SK-N-SH (cell line): ENCODE measurements around the gene LST1. TPM values are rescaled to one million over a fixed set of nuclear protein-coding genes. Genes with fewer than 3 reads are reported as not detected.

Source experiments
- CTCF ChIA-PET: fragments of 300-600, 350-600 bp; formaldehyde crosslinking; extraction: SDS; loops from one replicate; lab custom pipeline; 2021; lab: Yijun Ruan, JAX
- POLR2A ChIA-PET: fragments of 350-600 bp; sonication (Branson Sonifier 250); formaldehyde crosslinking; extraction: SDS; loops from one replicate; lab custom pipeline; 2020; ENCODE audit warnings: antibody characterized with exemption, inconsistent platforms; lab: Yijun Ruan, JAX
- DNase-seq: peaks from one replicate; pipeline ENCODE4 v3.0.0; 2012
- H2AFZ ChIP-seq: fragments of 200-600 bp; sonication (generic); 2 replicates; pipeline ENCODE4 v1.8.1; 2016; ENCODE audit warnings: antibody characterized with exemption, mild to moderate bottlenecking, low read depth
- H3F3A ChIP-seq: fragments of 200-600 bp; sonication (generic); replicated peaks from 2 replicates; pipeline ENCODE3; 2016; ENCODE audit warnings: antibody characterized with exemption, mild to moderate bottlenecking; ENCODE audit not compliant: insufficient read depth
- H3K27ac ChIP-seq, 2 experiments: fragments of 200-500 bp in 1 of 2; fragments of 200-600 bp in 1 of 2; sonication (Bioruptor generic) in 1 of 2; sonication (generic), shearing (Covaris generic) in 1 of 2; 2 replicates each; pipeline versions ENCODE4 v1.5.1 to v1.6.1; 2014 to 2016; ENCODE audit warnings: low read depth in 2 of 2, inconsistent platforms in 1 of 2, low read length in 1 of 2, mild to moderate bottlenecking in 1 of 2, mixed read lengths in 1 of 2
- H3K27me3 ChIP-seq: fragments of 200-600 bp; sonication (generic), shearing (Covaris generic); 2 replicates; pipeline ENCODE4 v1.6.1; 2016; ENCODE audit warnings: mixed run types; ENCODE audit not compliant: insufficient read depth
- H3K36me3 ChIP-seq, 2 experiments: fragments of 200-500 bp in 1 of 2; fragments of 200-600 bp in 1 of 2; sonication (Bioruptor generic) in 1 of 2; sonication (generic) in 1 of 2; replicated peaks in 1 of 2; 2 replicates each; pipeline versions ENCODE3 to v1.5.1; 2014 to 2016; ENCODE audit warnings: low read length in 1 of 2, mild to moderate bottlenecking in 1 of 2; ENCODE audit not compliant: insufficient read depth in 2 of 2, control insufficient read depth in 1 of 2
- H3K4me1 ChIP-seq, 2 experiments: fragments of 200-500 bp in 1 of 2; fragments of 200-600 bp in 1 of 2; sonication (Bioruptor generic) in 1 of 2; sonication (generic), shearing (Covaris generic) in 1 of 2; 2 replicates each; pipeline versions ENCODE4 v1.5.1 to v1.6.1; 2014 to 2016; ENCODE audit warnings: low read depth in 1 of 2, low read length in 1 of 2, mixed run types in 1 of 2; ENCODE audit not compliant: insufficient read depth in 2 of 2, control insufficient read depth in 1 of 2
- H3K4me2 ChIP-seq: fragments of 200-600 bp; sonication (generic), shearing (Covaris generic); 2 replicates; pipeline ENCODE4 v1.6.1; 2017; ENCODE audit warnings: mixed run types
- H3K4me3 ChIP-seq, 2 experiments: fragments of 200-500 bp in 1 of 2; fragments of 200-600 bp in 1 of 2; sonication (Bioruptor generic) in 1 of 2; sonication (generic), shearing (Covaris generic) in 1 of 2; 2 replicates each; pipeline versions ENCODE4 v1.5.1 to v1.8.1; 2014 to 2016; ENCODE audit warnings: low read depth in 2 of 2, inconsistent platforms in 1 of 2, low read length in 1 of 2, mild to moderate bottlenecking in 1 of 2, mixed read lengths in 1 of 2, moderate library complexity in 1 of 2
- H3K79me2 ChIP-seq: fragments of 200-600 bp; sonication (generic); 2 replicates; pipeline ENCODE4 v1.8.1; 2017; ENCODE audit warnings: mild to moderate bottlenecking; ENCODE audit not compliant: insufficient read depth
- H3K9ac ChIP-seq: fragments of 200-600 bp; sonication (generic); 2 replicates; pipeline ENCODE4 v1.6.1; 2017; ENCODE audit warnings: mixed run types
- H3K9me2 ChIP-seq: fragments of 200-600 bp; sonication (generic); 2 replicates; pipeline ENCODE4 v1.6.1; 2017; ENCODE audit warnings: mixed run types
- H3K9me3 ChIP-seq: fragments of 200-600 bp; sonication (generic); 2 replicates; pipeline ENCODE4 v1.6.1; 2017; ENCODE audit warnings: mixed run types, mild to moderate bottlenecking, moderate library complexity
- H4K20me1 ChIP-seq: fragments of 200-600 bp; sonication (generic); 2 replicates; pipeline ENCODE4 v1.6.1; 2017; ENCODE audit warnings: mild to moderate bottlenecking, mixed run types; ENCODE audit not compliant: insufficient read depth
- CTCF ChIP-seq: fragments of 200-600 bp; sonication (generic); IDR thresholded peaks from 2 replicates; pipeline ENCODE4 v1.6.1; 2017; ENCODE audit warnings: antibody characterized with exemption, mild to moderate bottlenecking, moderate library complexity
- EP300 ChIP-seq, 2 experiments: IDR thresholded peaks; 2 replicates each; pipeline versions ENCODE4 v1.4.0 to v1.6.1; 2012; ENCODE audit warnings: borderline replicate concordance in 1 of 2, low read depth in 1 of 2, low read length in 1 of 2
- EZH2phosphoT487 ChIP-seq: fragments of 200-600 bp; sonication (generic); IDR thresholded peaks from 2 replicates; pipeline ENCODE4 v1.6.1; 2017; ENCODE audit warnings: low read depth, mixed run types, mild to moderate bottlenecking, antibody characterized with exemption, moderate library complexity, borderline replicate concordance
- GATA2 ChIP-seq: sonication (generic); formaldehyde crosslinking; IDR thresholded peaks from 2 replicates; pipeline ENCODE4 v1.5.0; 2020; ENCODE audit warnings: mild to moderate bottlenecking, missing genetic modification reagents
- JUND ChIP-seq: IDR thresholded peaks from 2 replicates; pipeline ENCODE4 v1.4.0; 2012
- MAX ChIP-seq: IDR thresholded peaks from 2 replicates; pipeline ENCODE4 v1.4.0; 2012; ENCODE audit warnings: low read depth
- MEF2A ChIP-seq: IDR thresholded peaks from 2 replicates; pipeline ENCODE4 v1.4.0; 2012; ENCODE audit warnings: low read depth, borderline replicate concordance
- MXI1 ChIP-seq: IDR thresholded peaks from 2 replicates; pipeline ENCODE4 v1.6.1; 2012; ENCODE audit warnings: mild to moderate bottlenecking, low read depth, low read length, improper control_type of control experiment
- NFIC ChIP-seq: IDR thresholded peaks from 2 replicates; pipeline ENCODE4 v1.4.0; 2012; ENCODE audit warnings: borderline replicate concordance
- NRF1 ChIP-seq: IDR thresholded peaks from 2 replicates; pipeline ENCODE4 v1.6.1; 2012; ENCODE audit warnings: low read depth, mild to moderate bottlenecking, low read length
- PBX3 ChIP-seq: IDR thresholded peaks from 2 replicates; pipeline ENCODE4; 2012
- POLR2AphosphoS5 ChIP-seq: IDR thresholded peaks from 2 replicates; pipeline ENCODE4 v1.6.1; 2012; ENCODE audit warnings: low read depth, low read length
- RCOR1 ChIP-seq: fragments of 150-350 bp; IDR thresholded peaks from 2 replicates; pipeline ENCODE4 v1.6.1; 2017; ENCODE audit warnings: antibody characterized with exemption, low read length
- RXRA ChIP-seq: IDR thresholded peaks from 2 replicates; pipeline ENCODE4 v1.4.0; 2012; ENCODE audit warnings: low read depth, mild to moderate bottlenecking, borderline replicate concordance
- SIN3A ChIP-seq: IDR thresholded peaks from 2 replicates; pipeline ENCODE4 v1.6.1; 2012; ENCODE audit warnings: low read depth, mild to moderate bottlenecking, low read length, moderate library complexity, borderline replicate concordance
- TAF1 ChIP-seq: IDR thresholded peaks from 2 replicates; pipeline ENCODE4 v1.6.1; 2012; ENCODE audit warnings: low read depth, mild to moderate bottlenecking, low read length, moderate library complexity, borderline replicate concordance
- USF1 ChIP-seq: IDR thresholded peaks from 2 replicates; pipeline ENCODE4 v1.4.0; 2012; ENCODE audit warnings: low read depth, borderline replicate concordance
- WGBS: methylation state at CpG from one replicate; pipeline ENCODE4 v1.1.6; 2017; ENCODE audit warnings: low lambda C conversion rate; 5-methylcytosine and 5-hydroxymethylcytosine counted together
- polyA plus RNA-seq, 3 experiments: library from polyadenylated mRNA; depleted of rRNA; stranded (reverse); fragments of >200 nt; gene quantifications; 2 replicates each; pipeline ENCODE4 v1.2.3, GENCODE V29; 2012

LST1 gene
- polyA plus RNA-seq, 1 of the 3 experiments (the other 2 are of a cell fraction), result not detected

- CTCF ChIA-PET, result interaction anchor here (1.2 to 11.9 kb wide), 4 partner anchors 9 to 68 kb away, joined by 4 to 301 read pairs (median 5); partner anchors contain the start of gene NCR3
Observed at GRCh38 chr6:31541059-31541657, 44.9 kb upstream of the LST1 start.

GRCh38 chr6:31541658-31542521 lies 44.2 kb upstream of the LST1 start, which contains the start of gene DDX39B:
TSS of gene DDX39B (minus strand) at chr6:31542003. CDS start at chr6:31540532, 1,471 bp downstream.
- H3K79me2 ChIP-seq, result peaks cover 58% of the 10 kb centered on the region
- TF ChIP-seq CTCF (no peak), EP300 (IDR thresholded peaks at IDR 0.05; ENCODE audit: borderline replicate concordance in 1 of 2, low read depth in 1 of 2, low read length in 1 of 2) (peak; percentile 29; a peak in 2 of 4 replicates), TAF1 (peak; percentile 98), MEF2A (no peak), NFIC (0 out of 2 replicates have a peak, but pooled peaks have one; percentile 5), RXRA (no peak), POLR2AphosphoS5 (peak; percentile 93), RCOR1 (peak; percentile 9; the same call in 1 of the 2 replicates), MAX (peak; percentile 88), MXI1 (peak; percentile 78), NRF1 (peak; percentile 87), SIN3A (peak; percentile 12; the same call in 1 of the 2 replicates), GATA2 (CRISPR knock-in tag) (no peak), EZH2phosphoT487 (no peak), JUND (peak; percentile 18; the same call in 1 of the 2 replicates), USF1 (no peak)

More at GRCh38 chr6:31541059-31541657, 44.9 kb upstream of the LST1 start:
- TF ChIP-seq PBX3, result no peak
- peak; percentile 52; the same call in 1 of the 2 replicates for TF ChIP-seq SIN3A
- peak; percentile 30; the same call in 1 of the 2 replicates for TF ChIP-seq MXI1
- Histone ChIP-seq H2AFZ (no peak overlapping the region), H4K20me1 (peaks cover 49% of the 10 kb centered on the region), H3K27me3 (no peaks in the 10 kb centered on the region), H3K79me2 (peaks cover 66% of the 10 kb centered on the region), H3K4me1 (peaks cover 15 to 25% of the 10 kb centered on the region in 2 experiments; a peak in 3 of 4 replicates), H3K9ac (peak overlapping the region; percentile 96), H3K36me3 (peaks cover 29 to 40% of the 10 kb centered on the region in 2 experiments), H3K4me3 (peak overlapping the region; percentile 74 to 91), H3F3A (peaks cover 4% of the 10 kb centered on the region), H3K9me2 (no peaks in the 10 kb centered on the region), H3K9me3 (no peaks in the 10 kb centered on the region), H3K4me2 (peak overlapping the region; percentile 87), H3K27ac (peak overlapping the region; percentile 95 to 97)
- WGBS, result 2% methylated on average over 20 of the region's 21 CpGs
- POLR2A ChIA-PET, result interaction anchor here (0.6 to 3.4 kb wide), 18 partner anchors 9 to 1431 kb away, joined by 3 to 12 read pairs (median 4); partner anchors contain the start of genes ABCF1, ABHD16A, BAG6 and PRRC2A
- peak; percentile 52 for DNase-seq

More at GRCh38 chr6:31541658-31542521, 44.2 kb upstream of the LST1 start, which contains the start of gene DDX39B:
- no peaks in the 10 kb centered on the region for H3K27me3 ChIP-seq
- ChIA-PET CTCF (interaction anchor here (1.2 to 11.9 kb wide), 4 partner anchors 10 to 68 kb away, joined by 4 to 301 read pairs (median 5); partner anchors contain the start of gene NCR3), POLR2A (interaction anchor here (0.6 to 3.4 kb wide), 20 partner anchors 8 to 1430 kb away, joined by 3 to 12 read pairs (median 4); partner anchors contain the start of genes ABCF1, ABHD16A, BAG6 and PRRC2A)
- H3K4me3 ChIP-seq, result peak within 1 kb of the TSS; percentile 74 to 91
- under 1% methylated on average over 43 of the region's 43 CpGs for WGBS
- H3K9ac ChIP-seq, result peak within 1 kb of the TSS; percentile 96
- H2AFZ ChIP-seq, result 0 out of 2 replicates have a peak within 1 kb of the TSS, but pooled peaks have one; percentile 39
- H3K4me1 ChIP-seq, result peaks cover 15 to 28% of the 10 kb centered on the region in 2 experiments; a peak in 3 of 4 replicates
- peaks cover 41% of the 10 kb centered on the region for H4K20me1 ChIP-seq
- H3K9me3 ChIP-seq, result no peaks in the 10 kb centered on the region
- H3K36me3 ChIP-seq, result peaks cover 22 to 33% of the 10 kb centered on the region in 2 experiments
- H3K9me2 ChIP-seq, result no peaks in the 10 kb centered on the region
- DNase-seq, result peak; percentile 87
- H3F3A ChIP-seq, result peaks cover 7% of the 10 kb centered on the region
- H3K27ac ChIP-seq, result peak within 1 kb of the TSS; percentile 95 to 97
- H3K4me2 ChIP-seq, result peak within 1 kb of the TSS; percentile 90
